Adrenal gland (tissue), 5 donors: ENCODE results near the gene INSL3.

Experiments
- POLR2A ChIP-seq, 2 donors: fragments of 450-650 bp; IDR thresholded peaks; one replicate each; pipeline ENCODE4 v1.6.1; 2017; ENCODE audit warnings: antibody characterized with exemption in 2 of 2, mild to moderate bottlenecking in 2 of 2, moderate library complexity in 1 of 2
- TF ChIP-seq, protein P1 (sequence below), 6 experiments: fragments of 450-650 bp in 4 of 6; fragments of 200-600 bp in 2 of 6; sonication (generic) in 1 of 6; IDR thresholded peaks; 1 replicate in 5 of 6; 2 replicates in 1 of 6; pipeline versions ENCODE4 v1.5.1 to v1.8.0; 2016 to 2021; ENCODE audit warnings: antibody characterized with exemption in 6 of 6, mild to moderate bottlenecking in 2 of 6, moderate library complexity in 1 of 6
- donor health status: DM: no; HTN: no; CAD: no.

GRCh38 chr19:17831419-17831888, 10.1 kb upstream of the INSL3 start:
- TF ChIP-seq, protein P1, sequence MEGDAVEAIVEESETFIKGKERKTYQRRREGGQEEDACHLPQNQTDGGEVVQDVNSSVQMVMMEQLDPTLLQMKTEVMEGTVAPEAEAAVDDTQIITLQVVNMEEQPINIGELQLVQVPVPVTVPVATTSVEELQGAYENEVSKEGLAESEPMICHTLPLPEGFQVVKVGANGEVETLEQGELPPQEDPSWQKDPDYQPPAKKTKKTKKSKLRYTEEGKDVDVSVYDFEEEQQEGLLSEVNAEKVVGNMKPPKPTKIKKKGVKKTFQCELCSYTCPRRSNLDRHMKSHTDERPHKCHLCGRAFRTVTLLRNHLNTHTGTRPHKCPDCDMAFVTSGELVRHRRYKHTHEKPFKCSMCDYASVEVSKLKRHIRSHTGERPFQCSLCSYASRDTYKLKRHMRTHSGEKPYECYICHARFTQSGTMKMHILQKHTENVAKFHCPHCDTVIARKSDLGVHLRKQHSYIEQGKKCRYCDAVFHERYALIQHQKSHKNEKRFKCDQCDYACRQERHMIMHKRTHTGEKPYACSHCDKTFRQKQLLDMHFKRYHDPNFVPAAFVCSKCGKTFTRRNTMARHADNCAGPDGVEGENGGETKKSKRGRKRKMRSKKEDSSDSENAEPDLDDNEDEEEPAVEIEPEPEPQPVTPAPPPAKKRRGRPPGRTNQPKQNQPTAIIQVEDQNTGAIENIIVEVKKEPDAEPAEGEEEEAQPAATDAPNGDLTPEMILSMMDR (IDR thresholded peaks at IDR 0.05) = no peak
- TF ChIP-seq POLR2A (IDR thresholded peaks at IDR 0.05) = no peak
